Measurements from ENCODE around the gene NTM.
A peak's percentile ranks its signal among the peaks of the same experiment; 100 is the strongest.

DNA sequence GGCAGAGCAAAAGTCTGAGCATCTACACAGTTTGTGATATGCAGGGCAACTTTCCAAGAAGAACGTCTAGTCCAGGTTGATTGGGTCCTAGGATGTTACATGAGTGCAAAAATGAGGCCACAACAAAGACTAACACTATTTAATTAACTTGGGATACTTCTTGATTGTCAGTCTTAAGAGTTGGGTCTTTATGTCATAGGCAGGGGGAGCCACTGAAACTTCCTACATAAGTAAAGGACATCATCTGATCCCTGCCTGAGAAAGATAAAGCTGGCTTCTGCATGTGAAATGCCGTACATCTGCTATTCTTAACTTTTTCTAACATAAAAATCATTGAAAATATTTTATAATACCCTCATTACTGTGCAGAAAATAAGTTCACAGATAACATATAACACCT is 525.5 kb downstream of the NTM start:
- TF ChIP-seq, protein P1, sequence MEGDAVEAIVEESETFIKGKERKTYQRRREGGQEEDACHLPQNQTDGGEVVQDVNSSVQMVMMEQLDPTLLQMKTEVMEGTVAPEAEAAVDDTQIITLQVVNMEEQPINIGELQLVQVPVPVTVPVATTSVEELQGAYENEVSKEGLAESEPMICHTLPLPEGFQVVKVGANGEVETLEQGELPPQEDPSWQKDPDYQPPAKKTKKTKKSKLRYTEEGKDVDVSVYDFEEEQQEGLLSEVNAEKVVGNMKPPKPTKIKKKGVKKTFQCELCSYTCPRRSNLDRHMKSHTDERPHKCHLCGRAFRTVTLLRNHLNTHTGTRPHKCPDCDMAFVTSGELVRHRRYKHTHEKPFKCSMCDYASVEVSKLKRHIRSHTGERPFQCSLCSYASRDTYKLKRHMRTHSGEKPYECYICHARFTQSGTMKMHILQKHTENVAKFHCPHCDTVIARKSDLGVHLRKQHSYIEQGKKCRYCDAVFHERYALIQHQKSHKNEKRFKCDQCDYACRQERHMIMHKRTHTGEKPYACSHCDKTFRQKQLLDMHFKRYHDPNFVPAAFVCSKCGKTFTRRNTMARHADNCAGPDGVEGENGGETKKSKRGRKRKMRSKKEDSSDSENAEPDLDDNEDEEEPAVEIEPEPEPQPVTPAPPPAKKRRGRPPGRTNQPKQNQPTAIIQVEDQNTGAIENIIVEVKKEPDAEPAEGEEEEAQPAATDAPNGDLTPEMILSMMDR (conservative IDR thresholded peaks at IDR 0.05; ENCODE audit: low read depth, low read length), result 0 out of 2 replicates have a peak, but pooled peaks have one; percentile 25
- TF ChIP-seq EZH2 (IDR thresholded peaks at IDR 0.05; ENCODE audit: borderline replicate concordance, low read depth, low read length, poor library complexity, severe bottlenecking), result no peak
